Activated T-helper 17 cell treated with anti-CD3 and anti-CD28 coated beads, Interleukin-2, amount 50 U/mL, for 72 hours (primary cell): ENCODE data around the gene TAMALIN. TPM values are rescaled to one million over a fixed set of nuclear protein-coding genes. Genes with fewer than 3 reads are reported as not detected.
A peak's percentile ranks its signal among the peaks of the same experiment; 100 is the strongest.

Experiments used
- ATAC-seq: fragments of 150-1000 bp; cut with Tn5 transposase; replicated peaks from 2 replicates; pipeline ENCODE4 v1.10.0; 2021; ENCODE audit warnings: mild to moderate bottlenecking, moderate library complexity
- H3K27ac Mint-ChIP-seq: one replicate; pipeline ENCODE4 v1.8.0; 2022; ENCODE audit warnings: mixed read lengths
- H3K27me3 Mint-ChIP-seq: one replicate; pipeline ENCODE4 v1.8.0; 2022; ENCODE audit warnings: mixed read lengths
- H3K36me3 Mint-ChIP-seq: one replicate; pipeline ENCODE4 v1.8.0; 2022; ENCODE audit warnings: low read depth, mild to moderate bottlenecking, mixed read lengths
- H3K4me1 Mint-ChIP-seq: one replicate; pipeline ENCODE4 v1.8.0; 2022; ENCODE audit warnings: mixed read lengths
- H3K4me3 Mint-ChIP-seq: one replicate; pipeline ENCODE4 v1.8.0; 2022; ENCODE audit warnings: mild to moderate bottlenecking, mixed read lengths
- H3K9me3 Mint-ChIP-seq: one replicate; pipeline ENCODE4 v1.8.0; 2022; ENCODE audit warnings: mixed read lengths
- total RNA-seq, 2 donors: library from RNA; stranded (reverse); gene quantifications; one replicate each; pipeline ENCODE4 v1.2.3, GENCODE V29; 2022

The TAMALIN gene
- total RNA-seq, 2 donors from 2014 or later = 3.5 to 26.3 TPM

DNA sequence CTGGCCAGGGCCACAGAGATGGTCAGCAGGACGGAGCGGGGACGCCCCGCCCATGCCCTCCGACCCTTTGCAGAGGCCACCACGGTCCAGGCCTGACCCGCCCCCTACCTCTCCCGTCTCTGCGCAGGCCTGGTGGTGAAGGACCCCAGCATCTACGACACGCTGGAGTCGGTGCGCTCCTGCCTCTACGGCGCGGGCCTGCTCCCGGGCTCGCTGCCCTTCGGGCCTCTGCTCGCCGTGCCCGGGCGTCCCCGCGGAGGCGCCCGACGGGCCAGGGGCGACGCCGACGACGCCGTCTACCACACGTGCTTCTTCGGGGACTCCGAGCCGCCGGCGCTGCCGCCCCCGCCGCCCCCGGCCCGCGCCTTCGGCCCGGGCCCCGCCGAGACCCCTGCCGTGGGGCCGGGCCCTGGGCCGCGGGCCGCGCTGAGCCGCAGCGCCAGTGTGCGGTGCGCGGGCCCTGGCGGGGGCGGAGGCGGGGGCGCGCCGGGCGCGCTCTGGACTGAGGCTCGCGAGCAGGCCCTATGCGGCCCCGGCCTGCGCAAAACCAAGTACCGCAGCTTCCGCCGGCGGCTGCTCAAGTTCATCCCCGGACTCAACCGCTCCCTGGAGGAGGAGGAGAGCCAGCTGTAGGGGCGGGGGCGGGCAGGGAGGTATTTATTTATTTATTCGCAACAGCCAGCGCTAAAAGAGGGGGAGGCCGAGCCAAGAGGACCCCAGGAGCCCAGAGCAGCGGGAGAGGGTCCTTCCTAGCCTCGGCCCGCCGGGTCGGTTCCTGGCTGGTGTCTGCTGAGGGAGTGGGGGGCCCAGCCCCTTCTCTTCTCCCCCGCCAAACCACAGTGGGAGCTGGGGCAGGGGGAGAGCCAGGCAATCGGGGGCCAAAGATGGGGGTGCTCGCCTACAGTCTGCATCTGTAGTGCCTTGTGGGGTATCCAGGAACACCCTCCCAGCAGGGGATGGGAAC lies 8.1 kb downstream of the TAMALIN start:
- H3K4me3 Mint-ChIP-seq = no peak overlapping the region
- H3K36me3 Mint-ChIP-seq = peaks cover 46% of the 10 kb centered on the region
- no peaks in the 10 kb centered on the region for H3K9me3 Mint-ChIP-seq
- H3K4me1 Mint-ChIP-seq = peaks cover under 1% of the 10 kb centered on the region
- H3K27ac Mint-ChIP-seq = no peak overlapping the region
- ATAC-seq = no peak
- no peaks in the 10 kb centered on the region for H3K27me3 Mint-ChIP-seq

DNA sequence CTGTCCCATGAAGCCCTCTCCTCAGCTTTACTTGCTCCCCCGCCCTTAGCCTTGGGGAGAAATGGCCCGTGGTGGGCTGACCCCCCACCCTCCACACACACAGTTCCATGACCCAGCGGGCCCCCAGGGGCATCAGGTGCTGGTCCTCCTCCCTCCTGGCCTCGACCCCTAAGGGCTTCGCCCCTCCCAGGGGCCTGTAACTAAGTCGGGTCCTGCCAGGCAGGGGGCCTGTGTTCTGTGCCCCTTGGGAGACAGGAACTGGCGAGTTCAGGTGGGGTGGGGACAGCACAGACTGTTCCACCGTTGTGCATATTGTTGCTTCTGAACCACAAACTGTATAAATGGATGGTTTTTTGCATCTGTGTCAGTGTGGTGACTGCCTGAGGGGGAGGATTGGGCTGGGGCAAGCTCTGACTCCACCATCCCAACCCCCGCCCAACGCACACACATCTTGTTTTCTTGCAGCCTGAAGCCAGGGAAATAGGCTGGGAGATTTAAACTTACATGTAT lies 8.8 kb downstream of the TAMALIN start:
- H3K27ac Mint-ChIP-seq = no peak overlapping the region
- peaks cover 8% of the 10 kb centered on the region for H3K4me1 Mint-ChIP-seq
- H3K27me3 Mint-ChIP-seq = no peaks in the 10 kb centered on the region
- H3K36me3 Mint-ChIP-seq = peaks cover 44% of the 10 kb centered on the region
- H3K4me3 Mint-ChIP-seq = no peak overlapping the region
- no peaks in the 10 kb centered on the region for H3K9me3 Mint-ChIP-seq
- ATAC-seq = no peak

DNA sequence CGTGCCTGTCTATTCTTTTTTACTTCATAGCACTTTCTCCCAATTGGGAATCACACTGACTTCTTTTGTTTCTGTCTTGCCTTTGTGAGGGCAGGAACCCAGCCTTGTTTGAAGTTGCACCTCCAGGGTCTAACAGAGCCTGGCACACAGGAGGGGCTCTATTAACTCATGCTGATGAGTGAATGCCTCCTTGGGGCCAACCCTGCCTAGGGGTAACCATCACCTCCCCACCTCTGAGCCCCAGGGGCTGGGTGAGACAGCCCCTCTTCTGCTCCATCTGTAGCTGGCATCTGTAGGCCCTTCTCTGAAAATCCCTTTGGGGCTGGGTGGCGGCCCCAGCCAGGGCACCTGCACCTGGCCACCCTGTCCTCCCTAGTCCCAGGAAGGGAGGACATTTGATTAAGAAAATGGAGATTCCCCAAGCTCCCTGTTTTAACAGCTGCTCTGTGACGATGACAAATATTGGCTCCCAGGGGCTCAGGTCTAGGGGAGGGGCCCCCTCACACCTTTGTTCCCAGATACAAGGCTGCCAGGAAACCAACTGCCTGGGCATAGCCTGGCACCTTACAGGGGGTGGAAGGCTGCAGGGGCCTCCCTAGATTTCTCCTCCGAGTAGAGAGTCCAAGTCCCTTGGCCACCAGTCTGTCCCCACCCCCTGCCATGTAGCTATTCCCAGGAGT lies 11.8 kb downstream of the TAMALIN start:
- no peak for ATAC-seq
- H3K4me1 Mint-ChIP-seq = peaks cover 14% of the 10 kb centered on the region
- peaks cover 18% of the 10 kb centered on the region for H3K36me3 Mint-ChIP-seq
- H3K27ac Mint-ChIP-seq = peak overlapping the region; percentile 39
- no peak overlapping the region for H3K4me3 Mint-ChIP-seq
- no peaks in the 10 kb centered on the region for H3K27me3 Mint-ChIP-seq
- H3K9me3 Mint-ChIP-seq = no peaks in the 10 kb centered on the region

DNA sequence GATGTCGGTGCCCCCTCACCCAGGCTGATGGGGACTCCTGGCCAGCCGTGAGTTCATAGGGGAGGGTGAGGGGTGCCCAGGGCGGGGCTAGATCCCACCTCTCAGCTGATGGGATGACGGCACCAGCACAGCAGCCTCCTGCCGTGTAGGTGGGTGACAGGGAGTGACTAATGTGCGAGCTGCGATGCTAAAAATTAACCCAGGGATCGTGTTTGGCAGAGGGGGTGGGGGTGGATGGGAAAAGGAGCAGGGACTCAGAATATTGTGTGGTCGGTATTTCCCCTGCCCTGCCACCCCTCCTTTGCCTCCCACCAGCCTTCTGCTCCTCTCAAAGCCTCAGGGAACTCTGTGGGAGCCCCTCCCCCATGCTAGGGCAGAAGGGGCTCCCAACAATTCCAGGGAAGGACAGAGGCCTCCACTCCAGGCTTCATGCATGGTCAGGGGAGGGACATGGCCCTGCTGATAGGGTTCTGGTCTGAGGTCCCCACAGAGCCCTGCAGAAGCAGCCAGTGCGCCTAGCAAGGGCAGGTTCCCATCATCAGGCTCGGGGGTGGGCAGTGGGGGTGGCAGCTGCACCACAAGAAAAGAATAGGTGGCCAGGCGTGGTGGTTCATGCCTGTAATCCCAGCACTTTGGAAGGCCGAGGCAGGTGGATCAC lies 12.5 kb downstream of the TAMALIN start:
- peaks cover 11% of the 10 kb centered on the region for H3K36me3 Mint-ChIP-seq
- H3K4me1 Mint-ChIP-seq = peaks cover 14% of the 10 kb centered on the region
- ATAC-seq = no peak
- H3K4me3 Mint-ChIP-seq = no peak overlapping the region
- no peaks in the 10 kb centered on the region for H3K27me3 Mint-ChIP-seq
- no peak overlapping the region for H3K27ac Mint-ChIP-seq
- no peaks in the 10 kb centered on the region for H3K9me3 Mint-ChIP-seq

GRCh38 chr12:52020539-52021336 lies 14.0 kb downstream of the TAMALIN start:
- Mint-ChIP-seq H3K9me3 (no peaks in the 10 kb centered on the region), H3K4me3 (peak overlapping the region; percentile 29), H3K36me3 (peaks cover 14% of the 10 kb centered on the region), H3K27me3 (no peaks in the 10 kb centered on the region), H3K27ac (peak overlapping the region; percentile 34), H3K4me1 (peaks cover 19% of the 10 kb centered on the region)
- no peak for ATAC-seq

GRCh38 chr12:52022841-52023181 lies 16.1 kb downstream of the TAMALIN start:
- Mint-ChIP-seq H3K9me3 (no peaks in the 10 kb centered on the region), H3K4me3 (peak overlapping the region; percentile 83), H3K27ac (no peak overlapping the region), H3K4me1 (peaks cover 19% of the 10 kb centered on the region), H3K27me3 (no peaks in the 10 kb centered on the region), H3K36me3 (peaks cover 4% of the 10 kb centered on the region)
- peak; percentile 28 for ATAC-seq

DNA sequence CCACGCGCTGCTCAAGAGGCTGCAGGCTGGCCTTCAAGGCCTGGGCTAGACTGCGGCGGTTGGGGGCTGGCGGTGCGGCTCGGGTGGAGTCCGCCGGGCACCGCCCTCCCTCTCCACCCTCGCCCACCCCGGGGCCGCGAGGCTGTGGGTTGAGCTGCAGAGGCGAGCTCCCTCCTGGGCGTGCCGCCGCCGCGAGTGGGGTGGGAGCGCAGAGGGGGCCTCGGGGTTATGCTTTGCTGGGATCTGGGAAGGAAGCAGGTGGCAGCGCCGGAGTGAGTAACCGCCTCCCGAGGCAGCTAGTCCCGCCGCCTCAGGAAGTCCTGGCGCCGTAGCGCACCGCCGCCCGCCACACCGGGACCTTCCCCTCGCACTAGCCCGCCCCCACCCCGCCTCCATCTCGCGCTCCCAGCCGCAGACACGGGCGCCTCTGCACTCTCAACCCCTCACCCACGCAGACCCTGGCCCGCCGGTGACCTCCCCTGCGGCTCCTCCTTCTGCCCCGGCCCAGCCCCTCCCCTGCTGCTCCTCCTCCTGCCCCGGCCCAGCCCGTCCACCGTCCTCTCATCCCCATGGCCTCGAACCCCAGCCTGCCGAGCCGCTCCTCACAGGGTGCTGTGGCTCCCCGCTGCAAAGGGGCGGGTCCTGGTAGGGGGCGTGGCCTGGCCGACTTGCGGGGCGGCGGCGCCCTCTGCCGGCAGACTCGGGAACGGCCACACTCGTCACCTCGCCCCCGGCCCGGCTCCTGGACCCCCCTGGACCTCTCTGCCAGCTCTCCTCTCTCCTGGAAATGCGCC lies 16.6 kb downstream of the TAMALIN start:
- Mint-ChIP-seq H3K4me3 (peak overlapping the region; percentile 83), H3K27me3 (no peaks in the 10 kb centered on the region), H3K36me3 (peaks cover 4% of the 10 kb centered on the region), H3K9me3 (no peaks in the 10 kb centered on the region), H3K27ac (peak overlapping the region; percentile 85), H3K4me1 (peaks cover 19% of the 10 kb centered on the region)
- ATAC-seq = peak; percentile 77

- Mint-ChIP-seq H3K4me3 (peak overlapping the region; percentile 83), H3K36me3 (peaks cover 4% of the 10 kb centered on the region), H3K27ac (peak overlapping the region; percentile 85), H3K4me1 (peaks cover 19% of the 10 kb centered on the region), H3K9me3 (no peaks in the 10 kb centered on the region), H3K27me3 (no peaks in the 10 kb centered on the region)
- peak; percentile 14 for ATAC-seq
Measured at GRCh38 chr12:52023976-52024688, 17.4 kb downstream of the TAMALIN start.

GRCh38 chr12:52024845-52025230 lies 18.1 kb downstream of the TAMALIN start:
- peaks cover 19% of the 10 kb centered on the region for H3K4me1 Mint-ChIP-seq
- peak overlapping the region; percentile 85 for H3K27ac Mint-ChIP-seq
- no peaks in the 10 kb centered on the region for H3K9me3 Mint-ChIP-seq
- H3K27me3 Mint-ChIP-seq = no peaks in the 10 kb centered on the region
- H3K4me3 Mint-ChIP-seq = peak overlapping the region; percentile 83
- peaks cover 4% of the 10 kb centered on the region for H3K36me3 Mint-ChIP-seq
- ATAC-seq = peak; percentile 52

- peaks cover 6% of the 10 kb centered on the region for H3K4me1 Mint-ChIP-seq
- H3K9me3 Mint-ChIP-seq = no peaks in the 10 kb centered on the region
- peaks cover 4% of the 10 kb centered on the region for H3K36me3 Mint-ChIP-seq
- H3K27me3 Mint-ChIP-seq = no peaks in the 10 kb centered on the region
- H3K4me3 Mint-ChIP-seq = peak overlapping the region; percentile 83
- ATAC-seq = no peak
- peak overlapping the region; percentile 85 for H3K27ac Mint-ChIP-seq
Measured at GRCh38 chr12:52026263-52026662, 19.5 kb downstream of the TAMALIN start.

DNA sequence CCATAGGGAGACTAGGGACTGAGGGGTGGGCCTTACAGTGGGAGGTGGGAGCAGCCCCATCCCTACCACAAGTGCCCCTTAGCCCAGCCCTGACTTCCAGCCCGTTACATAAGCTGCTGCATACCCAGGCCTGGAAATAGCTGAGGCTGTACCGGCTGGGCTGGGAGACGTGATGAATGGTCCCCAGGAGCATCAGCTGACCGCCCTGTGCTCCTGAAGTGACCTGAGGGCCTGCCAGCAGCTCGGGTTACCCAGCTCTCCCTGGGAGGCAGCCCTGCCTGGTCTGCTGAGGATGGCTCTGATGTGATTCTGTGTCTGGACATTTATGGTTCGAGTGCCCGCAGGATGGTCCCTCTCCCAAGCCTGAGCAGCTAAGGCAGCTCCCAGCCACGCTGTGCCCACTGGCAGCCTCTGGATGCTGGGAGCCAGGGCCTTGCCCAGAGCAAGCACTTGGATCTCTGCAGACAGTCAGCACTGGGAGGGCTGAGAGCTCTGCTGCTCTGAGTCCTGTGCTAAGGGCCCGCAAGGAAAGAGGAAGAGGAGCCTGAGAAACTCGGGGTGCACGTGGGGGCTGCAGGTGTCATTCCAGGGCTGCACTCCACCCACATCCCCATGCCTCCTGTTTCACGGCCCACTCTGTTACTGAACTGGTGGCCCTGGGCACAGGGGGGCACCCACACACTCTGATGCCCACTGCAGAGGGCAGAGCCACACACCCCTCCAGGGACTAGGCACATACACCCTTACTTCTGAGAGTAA lies 20.5 kb downstream of the TAMALIN start:
- Mint-ChIP-seq H3K4me3 (no peak overlapping the region), H3K27ac (no peak overlapping the region), H3K9me3 (no peaks in the 10 kb centered on the region), H3K27me3 (no peaks in the 10 kb centered on the region), H3K4me1 (peaks cover 6% of the 10 kb centered on the region), H3K36me3 (peaks cover 4% of the 10 kb centered on the region)
- ATAC-seq = no peak

GRCh38 chr12:52029685-52030084 lies 22.9 kb downstream of the TAMALIN start:
- peaks cover 4% of the 10 kb centered on the region for H3K36me3 Mint-ChIP-seq
- H3K4me1 Mint-ChIP-seq = peaks cover 17% of the 10 kb centered on the region
- no peaks in the 10 kb centered on the region for H3K9me3 Mint-ChIP-seq
- ATAC-seq = no peak
- H3K27ac Mint-ChIP-seq = no peak overlapping the region
- H3K27me3 Mint-ChIP-seq = no peaks in the 10 kb centered on the region
- H3K4me3 Mint-ChIP-seq = no peak overlapping the region
